A673 (cell line): ENCODE data around the gene PLCL1. TPM values are rescaled to one million over a fixed set of nuclear protein-coding genes. Genes with fewer than 3 reads are reported as not detected.

Source experiments
- BruUV-seq: library from RNA; stranded (reverse); fragments of 400-500 nt; replicated peaks from 2 replicates; lab custom pipeline; 2021; lab: Mats Ljungman, UMichigan
- CTCF ChIA-PET: fragments of 300-600 bp; sonication (Branson Sonifier 250); formaldehyde crosslinking; loops from one replicate; lab custom pipeline; 2022; ENCODE audit warnings: antibody characterized with exemption; lab: Charles Lee
- POLR2A ChIA-PET: fragments of 300-600 bp; sonication (Branson Sonifier 250); formaldehyde crosslinking; loops from one replicate; lab custom pipeline; 2022; ENCODE audit warnings: antibody characterized with exemption; ENCODE audit not compliant: low non-redundant PET; lab: Charles Lee
- DNase-seq: peaks from one replicate; pipeline ENCODE4 v3.0.0-alpha.2; 2015; ENCODE audit warnings: low spot score
- H3K27ac ChIP-seq: fragments of 200-600 bp; sonication (generic); 2 replicates; pipeline ENCODE4 v1.5.1; 2016; ENCODE audit warnings: mixed run types, low read depth, mild to moderate bottlenecking, mixed read lengths, antibody characterized with exemption, low read length; ENCODE audit not compliant: poor library complexity, severe bottlenecking
- H3K27me3 ChIP-seq: fragments of 200-600 bp; sonication (generic); replicated peaks from 2 replicates; pipeline ENCODE4 v1.6.1; 2017; ENCODE audit warnings: mixed run types, low read depth, mild to moderate bottlenecking, mixed read lengths, antibody characterized with exemption, low read length; ENCODE audit not compliant: insufficient read depth, poor library complexity
- H3K36me3 ChIP-seq: fragments of 200-600 bp; sonication (generic); 2 replicates; pipeline ENCODE4 v1.6.1; 2016; ENCODE audit warnings: mixed run types, mild to moderate bottlenecking, mixed read lengths, antibody characterized with exemption, low read length; ENCODE audit not compliant: insufficient read depth, poor library complexity, severe bottlenecking
- H3K4me1 ChIP-seq: fragments of 200-600 bp; sonication (generic); 2 replicates; pipeline ENCODE4 v1.6.1; 2017; ENCODE audit warnings: mixed run types, mild to moderate bottlenecking, mixed read lengths, antibody characterized with exemption, low read length; ENCODE audit not compliant: insufficient read depth, poor library complexity, severe bottlenecking
- H3K4me3 ChIP-seq: fragments of 200-600 bp; sonication (generic); 2 replicates; pipeline ENCODE4 v1.5.1; 2016; ENCODE audit warnings: low read depth, mixed run types, mild to moderate bottlenecking, mixed read lengths, low read length; ENCODE audit not compliant: poor library complexity, severe bottlenecking
- H3K9me3 ChIP-seq: fragments of 200-600 bp; sonication (generic); 2 replicates; pipeline ENCODE4 v1.6.1; 2016; ENCODE audit warnings: mixed run types, low read depth, mild to moderate bottlenecking, mixed read lengths, antibody characterized with exemption, low read length; ENCODE audit not compliant: poor library complexity, severe bottlenecking
- CTCF ChIP-seq: fragments of 300-800, 200-600 bp; sonication (generic); conservative IDR thresholded peaks from 2 replicates; pipeline ENCODE4 v1.5.1; 2017; ENCODE audit warnings: low read depth, mild to moderate bottlenecking, antibody characterized with exemption, low read length, moderate library complexity, mixed read lengths
- EZH2 ChIP-seq: fragments of 200-600 bp; sonication (generic); IDR thresholded peaks from 2 replicates; pipeline ENCODE4 v1.6.1; 2017; ENCODE audit warnings: borderline replicate concordance, low read depth, mild to moderate bottlenecking, mixed read lengths, antibody characterized with exemption, low read length; ENCODE audit not compliant: poor library complexity, severe bottlenecking
- intact Hi-C: fragments of 100-400 bp; cut with micrococcal nuclease; formaldehyde crosslinking; loops from one replicate; pipeline ENCODE4 v1.10.0; 2022; ENCODE audit not compliant: unreplicated experiment
- total RNA-seq: library from RNA; stranded (reverse); gene quantifications from 2 replicates; pipeline ENCODE4 v1.2.3, GENCODE V29; 2021

Gene PLCL1
- total RNA-seq, 1 experiment from 2014 or later = not detected

GRCh38 chr2:197883354-197884032, 79.1 kb downstream of the PLCL1 start:
- ChIA-PET POLR2A (no interaction called here), CTCF (no interaction called here)
- no peaks in the 10 kb centered on the region for H3K4me1 ChIP-seq
- no peaks in the 10 kb centered on the region for H3K36me3 ChIP-seq
- no peaks in the 10 kb centered on the region for H3K9me3 ChIP-seq
- no peaks in the 10 kb centered on the region for H3K27me3 ChIP-seq
- no peak overlapping the region for H3K27ac ChIP-seq
- no peak overlapping the region for H3K4me3 ChIP-seq
- intact Hi-C loops = no loop called here
- no TSS peak for BruUV-seq
- TF ChIP-seq CTCF = no peak
- no peak for TF ChIP-seq EZH2
- no peak for DNase-seq

GRCh38 chr2:197884252-197884651, 79.9 kb downstream of the PLCL1 start:
- no peak for DNase-seq

GRCh38 chr2:197885126-197885525, 80.7 kb downstream of the PLCL1 start:
- no peak for TF ChIP-seq EZH2
- TF ChIP-seq CTCF = no peak
- Histone ChIP-seq H3K27me3 (no peaks in the 10 kb centered on the region), H3K9me3 (no peaks in the 10 kb centered on the region), H3K36me3 (no peaks in the 10 kb centered on the region), H3K4me1 (no peaks in the 10 kb centered on the region), H3K4me3 (no peak overlapping the region), H3K27ac (no peak overlapping the region)
- intact Hi-C loops = no loop called here
- BruUV-seq = no TSS peak
- CTCF ChIA-PET = no interaction called here
- POLR2A ChIA-PET = no interaction called here
- no peak for DNase-seq

More at GRCh38 chr2:197884252-197884651, 79.9 kb downstream of the PLCL1 start:
- intact Hi-C loops = no loop called here
- Histone ChIP-seq H3K27ac (no peak overlapping the region), H3K4me3 (no peak overlapping the region), H3K4me1 (no peaks in the 10 kb centered on the region), H3K9me3 (no peaks in the 10 kb centered on the region), H3K27me3 (no peaks in the 10 kb centered on the region), H3K36me3 (no peaks in the 10 kb centered on the region)
- POLR2A ChIA-PET = no interaction called here
- no TSS peak for BruUV-seq
- TF ChIP-seq CTCF (no peak), EZH2 (no peak)
- CTCF ChIA-PET = no interaction called here
